ENCODE measurements around the gene WDR18.

DNA sequence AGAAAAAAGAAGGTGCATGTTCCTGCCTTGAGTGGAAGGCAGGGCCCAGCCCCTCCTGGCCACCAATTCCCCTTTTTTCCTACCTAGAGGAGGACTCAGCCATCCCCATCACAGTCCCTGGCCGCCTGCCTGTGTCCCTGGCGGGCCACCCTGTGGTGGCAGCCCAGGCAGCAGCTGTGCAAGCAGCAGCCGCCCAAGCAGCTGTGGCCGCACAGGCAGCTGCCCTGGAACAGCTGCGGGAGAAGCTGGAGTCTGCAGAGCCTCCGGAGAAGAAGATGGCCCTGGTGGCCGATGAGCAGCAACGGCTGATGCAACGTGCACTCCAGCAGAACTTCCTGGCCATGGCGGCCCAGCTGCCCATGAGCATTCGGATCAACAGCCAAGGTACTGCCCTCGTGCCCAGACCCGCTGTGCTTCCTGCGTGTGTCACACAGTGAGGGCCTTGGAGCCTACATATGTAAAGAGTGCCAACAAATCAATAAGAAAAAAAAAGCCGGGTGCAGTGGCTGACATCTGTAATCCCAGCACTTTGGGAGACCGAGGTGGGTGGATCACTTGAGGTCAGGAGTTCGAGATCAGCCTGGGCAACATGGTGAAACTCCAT, 17.6 kb upstream of the WDR18 start:
- TF ChIP-seq POLR2AphosphoS5 (IDR thresholded peaks at IDR 0.05; ENCODE audit: low read depth, low read length) (no peak), GABPA (IDR thresholded peaks at IDR 0.05; ENCODE audit: borderline replicate concordance, insufficient read depth, low read length) (no peak), RNF2 (IDR thresholded peaks at IDR 0.05; ENCODE audit: borderline replicate concordance, low read depth, low read length, missing control alignments, poor library complexity, severe bottlenecking) (no peak), CEBPB (IDR thresholded peaks at IDR 0.05; ENCODE audit: low read depth, low read length) (no peak)
- TF ChIP-seq, protein P1, sequence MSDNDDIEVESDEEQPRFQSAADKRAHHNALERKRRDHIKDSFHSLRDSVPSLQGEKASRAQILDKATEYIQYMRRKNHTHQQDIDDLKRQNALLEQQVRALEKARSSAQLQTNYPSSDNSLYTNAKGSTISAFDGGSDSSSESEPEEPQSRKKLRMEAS (IDR thresholded peaks at IDR 0.05) = no peak
- TF ChIP-seq, protein P2, sequence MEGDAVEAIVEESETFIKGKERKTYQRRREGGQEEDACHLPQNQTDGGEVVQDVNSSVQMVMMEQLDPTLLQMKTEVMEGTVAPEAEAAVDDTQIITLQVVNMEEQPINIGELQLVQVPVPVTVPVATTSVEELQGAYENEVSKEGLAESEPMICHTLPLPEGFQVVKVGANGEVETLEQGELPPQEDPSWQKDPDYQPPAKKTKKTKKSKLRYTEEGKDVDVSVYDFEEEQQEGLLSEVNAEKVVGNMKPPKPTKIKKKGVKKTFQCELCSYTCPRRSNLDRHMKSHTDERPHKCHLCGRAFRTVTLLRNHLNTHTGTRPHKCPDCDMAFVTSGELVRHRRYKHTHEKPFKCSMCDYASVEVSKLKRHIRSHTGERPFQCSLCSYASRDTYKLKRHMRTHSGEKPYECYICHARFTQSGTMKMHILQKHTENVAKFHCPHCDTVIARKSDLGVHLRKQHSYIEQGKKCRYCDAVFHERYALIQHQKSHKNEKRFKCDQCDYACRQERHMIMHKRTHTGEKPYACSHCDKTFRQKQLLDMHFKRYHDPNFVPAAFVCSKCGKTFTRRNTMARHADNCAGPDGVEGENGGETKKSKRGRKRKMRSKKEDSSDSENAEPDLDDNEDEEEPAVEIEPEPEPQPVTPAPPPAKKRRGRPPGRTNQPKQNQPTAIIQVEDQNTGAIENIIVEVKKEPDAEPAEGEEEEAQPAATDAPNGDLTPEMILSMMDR (IDR thresholded peaks at IDR 0.05; ENCODE audit: control extremely low read depth in 1 of 3, insufficient read depth in 1 of 3, low read depth in 1 of 3, low read length in 3 of 3) = no peak

All from H1 (cell line).